ENCODE results near the gene NAA35.

Gene NAA35

DNA sequence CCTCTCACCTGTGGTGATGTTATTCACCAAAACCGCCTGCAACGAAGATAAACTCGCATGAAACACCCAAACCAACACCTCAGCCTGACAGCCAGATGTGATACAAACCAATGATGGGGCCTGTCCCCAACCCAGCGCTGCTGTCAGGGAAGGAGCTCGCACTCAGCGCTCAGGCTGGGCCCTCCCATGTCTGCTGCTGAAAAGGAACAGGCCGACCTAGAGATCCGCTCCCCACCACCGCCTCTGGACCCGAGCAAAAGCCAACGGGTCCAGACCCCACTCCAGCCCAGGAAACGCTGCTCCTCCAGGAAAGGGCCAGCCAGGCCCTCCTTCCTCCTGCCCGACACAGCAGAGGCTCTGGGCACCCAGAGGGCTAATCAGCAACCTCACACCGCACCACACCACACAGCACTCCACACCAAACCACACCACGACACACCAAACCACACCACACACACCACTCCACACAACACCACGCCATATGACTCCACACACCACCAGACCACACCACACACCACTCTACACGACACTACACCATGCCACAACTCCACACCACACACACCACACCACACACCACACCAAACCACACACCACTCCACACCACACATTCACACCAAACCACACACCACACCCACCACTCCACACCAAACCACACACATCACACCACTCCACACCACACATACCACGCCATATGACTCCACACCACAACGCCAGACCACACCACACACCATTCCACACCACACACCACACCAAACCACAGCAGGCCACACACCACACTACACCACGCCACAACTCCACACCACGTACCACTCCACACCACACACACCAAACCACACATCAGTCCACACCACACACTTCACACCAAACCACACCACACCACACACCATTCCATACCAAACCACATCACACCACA is 111.9 kb downstream of the NAA35 start:
- Histone ChIP-seq H3K36me3 (ENCODE audit: control insufficient read depth in 4 of 4, insufficient read depth in 4 of 4, low read length in 3 of 4) (peaks cover 0 to 5% (median 0%) of the 10 kb centered on the region in 4 experiments), H3K27ac (ENCODE audit: insufficient read depth in 1 of 2, low read depth in 1 of 2, low read length in 2 of 2, poor library complexity in 1 of 2, severe bottlenecking in 2 of 2) (no peak overlapping the region), H3K4me3 (ENCODE audit: control insufficient read depth in 1 of 7, extremely low read depth in 1 of 7, insufficient read depth in 4 of 7, low read depth in 2 of 7, low read length in 6 of 7) (no peak overlapping the region), H3K27me3 (replicated peaks in 2 of 5; ENCODE audit: control insufficient read depth in 4 of 5, insufficient read depth in 5 of 5, low read length in 4 of 5) (no peaks in the 10 kb centered on the region), H3K4me1 (ENCODE audit: control extremely low read depth in 1 of 4, control insufficient read depth in 4 of 4, insufficient read depth in 4 of 4, low read length in 3 of 4) (no peaks in the 10 kb centered on the region), H3K9me3 (ENCODE audit: control extremely low read depth in 1 of 5, control insufficient read depth in 4 of 5, insufficient read depth in 2 of 5, low read depth in 1 of 5, low read length in 4 of 5) (no peaks in the 10 kb centered on the region)
- CTCF ChIA-PET: no interaction called here
- POLR2A ChIA-PET: no interaction called here
- 94% methylated on average over 15 of the region's 21 CpGs for WGBS (ENCODE audit: insufficient coverage)
- no peak for DNase-seq

DNA sequence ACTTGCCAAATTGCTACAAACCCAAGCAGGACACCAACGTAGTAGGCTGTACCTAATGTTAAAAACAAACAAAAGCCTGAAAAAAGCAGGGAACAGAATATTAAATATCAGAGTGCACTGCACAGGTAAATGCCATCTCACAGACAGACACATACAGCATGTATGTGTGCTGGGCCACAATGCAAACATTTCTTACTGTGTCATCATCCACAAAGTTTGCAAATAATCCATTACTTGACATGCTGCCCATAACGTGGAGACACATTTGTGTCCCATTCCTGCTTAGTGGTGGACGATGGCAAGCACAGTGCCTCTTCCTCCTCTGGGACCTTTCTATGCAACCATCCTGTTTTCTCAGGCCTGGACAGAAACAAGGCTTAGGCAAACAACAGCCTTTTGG is 113.7 kb downstream of the NAA35 start:
- H3K36me3 ChIP-seq (ENCODE audit: control insufficient read depth in 4 of 4, insufficient read depth in 4 of 4, low read length in 3 of 4): peaks cover 0 to 5% (median 0%) of the 10 kb centered on the region in 4 experiments
- H3K4me1 ChIP-seq (ENCODE audit: control extremely low read depth in 1 of 4, control insufficient read depth in 4 of 4, insufficient read depth in 4 of 4, low read length in 3 of 4): no peaks in the 10 kb centered on the region
- 100% methylated on average over 2 of the region's 3 CpGs for WGBS (ENCODE audit: insufficient coverage)
- no peak overlapping the region for H3K27ac ChIP-seq (ENCODE audit: insufficient read depth in 1 of 2, low read depth in 1 of 2, low read length in 2 of 2, poor library complexity in 1 of 2, severe bottlenecking in 2 of 2)
- no peaks in the 10 kb centered on the region for H3K27me3 ChIP-seq (replicated peaks in 2 of 5; ENCODE audit: control insufficient read depth in 4 of 5, insufficient read depth in 5 of 5, low read length in 4 of 5)
- ChIA-PET POLR2A (no interaction called here), CTCF (interaction anchor here (0.7 kb wide), 1 partner anchor 10 kb away, joined by 3 read pairs; no protein-coding TSS in a partner anchor)
- H3K4me3 ChIP-seq (ENCODE audit: control insufficient read depth in 1 of 7, extremely low read depth in 1 of 7, insufficient read depth in 4 of 7, low read depth in 2 of 7, low read length in 6 of 7): no peak overlapping the region
- H3K9me3 ChIP-seq (ENCODE audit: control extremely low read depth in 1 of 5, control insufficient read depth in 4 of 5, insufficient read depth in 2 of 5, low read depth in 1 of 5, low read length in 4 of 5): no peaks in the 10 kb centered on the region
- no peak for DNase-seq

DNA sequence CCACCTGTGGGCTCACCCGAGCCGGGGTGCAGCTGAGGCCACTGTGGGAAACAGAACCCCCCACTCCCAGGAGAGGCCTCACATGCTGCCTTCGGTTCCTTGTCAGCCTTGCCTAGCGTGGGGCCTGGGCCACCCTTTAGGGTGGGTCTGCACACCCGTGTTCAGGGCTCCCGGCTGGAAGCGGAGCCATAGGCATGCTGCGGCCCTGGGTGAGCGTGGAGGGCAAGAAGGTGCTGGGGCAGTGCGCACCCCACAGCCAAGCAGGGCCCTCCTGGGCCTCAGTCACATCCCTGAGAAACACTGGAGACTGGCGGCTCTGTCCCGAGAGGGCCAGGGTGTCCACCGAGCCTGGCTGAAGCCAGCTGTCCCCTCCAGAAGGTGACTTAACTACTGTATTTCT is 116.5 kb downstream of the NAA35 start:
- peaks cover 0 to 5% (median 0%) of the 10 kb centered on the region in 4 experiments for H3K36me3 ChIP-seq (ENCODE audit: control insufficient read depth in 4 of 4, insufficient read depth in 4 of 4, low read length in 3 of 4)
- H3K9me3 ChIP-seq (ENCODE audit: control extremely low read depth in 1 of 5, control insufficient read depth in 4 of 5, insufficient read depth in 2 of 5, low read depth in 1 of 5, low read length in 4 of 5): no peaks in the 10 kb centered on the region
- no peak for DNase-seq
- ChIA-PET POLR2A (no interaction called here), CTCF (no interaction called here)
- WGBS (ENCODE audit: insufficient coverage): 97% methylated on average over 13 of the region's 13 CpGs
- no peaks in the 10 kb centered on the region for H3K4me1 ChIP-seq (ENCODE audit: control extremely low read depth in 1 of 4, control insufficient read depth in 4 of 4, insufficient read depth in 4 of 4, low read length in 3 of 4)
- no peaks in the 10 kb centered on the region for H3K27me3 ChIP-seq (replicated peaks in 2 of 5; ENCODE audit: control insufficient read depth in 4 of 5, insufficient read depth in 5 of 5, low read length in 4 of 5)
- no peak overlapping the region for H3K27ac ChIP-seq (ENCODE audit: insufficient read depth in 1 of 2, low read depth in 1 of 2, low read length in 2 of 2, poor library complexity in 1 of 2, severe bottlenecking in 2 of 2)
- no peak overlapping the region for H3K4me3 ChIP-seq (ENCODE audit: control insufficient read depth in 1 of 7, extremely low read depth in 1 of 7, insufficient read depth in 4 of 7, low read depth in 2 of 7, low read length in 6 of 7)

DNA sequence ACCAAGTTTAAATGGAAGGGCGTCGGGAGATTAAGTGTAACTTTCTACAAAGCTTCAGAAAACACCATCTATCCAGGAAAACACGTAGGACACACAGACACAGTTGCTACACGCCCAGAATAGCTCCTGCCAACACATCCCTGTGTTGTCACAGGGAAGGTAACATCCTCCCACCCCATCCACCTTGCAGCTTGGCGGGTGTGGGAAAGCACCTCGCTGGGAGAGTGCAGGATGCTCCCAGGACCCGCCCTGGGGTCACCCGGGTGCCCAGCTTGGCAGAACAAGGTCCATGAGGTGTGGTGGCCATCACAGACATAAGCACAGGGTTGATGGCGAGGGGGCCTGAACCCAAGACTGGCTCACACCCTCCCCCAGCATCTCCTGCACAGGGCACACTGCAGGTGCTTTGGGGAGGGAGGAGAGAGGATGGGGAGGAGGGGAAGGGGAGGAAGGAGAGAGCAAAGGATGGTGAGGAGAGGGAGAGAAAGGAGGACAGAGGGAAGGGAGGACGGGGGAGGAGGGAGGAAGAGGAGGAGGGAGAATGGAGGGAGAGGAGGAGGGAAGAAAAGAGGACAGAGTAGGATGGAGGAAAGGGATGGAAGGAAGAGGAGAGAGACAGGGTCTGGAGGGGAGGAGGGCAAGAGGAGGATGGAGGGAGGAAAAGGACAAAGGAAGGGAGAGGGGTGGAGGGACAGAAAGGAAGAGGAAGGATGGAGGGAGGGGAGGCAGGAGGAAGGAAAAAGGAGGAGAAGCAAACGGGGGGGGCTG is 121.2 kb downstream of the NAA35 start:
- no peak overlapping the region for H3K4me3 ChIP-seq (ENCODE audit: control insufficient read depth in 1 of 7, extremely low read depth in 1 of 7, insufficient read depth in 4 of 7, low read depth in 2 of 7, low read length in 6 of 7)
- ChIA-PET CTCF (no interaction called here), POLR2A (no interaction called here)
- 90% methylated on average over 10 of the region's 11 CpGs for WGBS (ENCODE audit: insufficient coverage)
- H3K27me3 ChIP-seq (replicated peaks in 2 of 5; ENCODE audit: control insufficient read depth in 4 of 5, insufficient read depth in 5 of 5, low read length in 4 of 5): no peaks in the 10 kb centered on the region
- no peak for DNase-seq
- no peaks in the 10 kb centered on the region for H3K9me3 ChIP-seq (ENCODE audit: control extremely low read depth in 1 of 5, control insufficient read depth in 4 of 5, insufficient read depth in 2 of 5, low read depth in 1 of 5, low read length in 4 of 5)
- H3K36me3 ChIP-seq (ENCODE audit: control insufficient read depth in 4 of 4, insufficient read depth in 4 of 4, low read length in 3 of 4): peaks cover 0 to under 1% (median 0%) of the 10 kb centered on the region in 4 experiments
- no peak overlapping the region for H3K27ac ChIP-seq (ENCODE audit: insufficient read depth in 1 of 2, low read depth in 1 of 2, low read length in 2 of 2, poor library complexity in 1 of 2, severe bottlenecking in 2 of 2)
- no peaks in the 10 kb centered on the region for H3K4me1 ChIP-seq (ENCODE audit: control extremely low read depth in 1 of 4, control insufficient read depth in 4 of 4, insufficient read depth in 4 of 4, low read length in 3 of 4)

DNA sequence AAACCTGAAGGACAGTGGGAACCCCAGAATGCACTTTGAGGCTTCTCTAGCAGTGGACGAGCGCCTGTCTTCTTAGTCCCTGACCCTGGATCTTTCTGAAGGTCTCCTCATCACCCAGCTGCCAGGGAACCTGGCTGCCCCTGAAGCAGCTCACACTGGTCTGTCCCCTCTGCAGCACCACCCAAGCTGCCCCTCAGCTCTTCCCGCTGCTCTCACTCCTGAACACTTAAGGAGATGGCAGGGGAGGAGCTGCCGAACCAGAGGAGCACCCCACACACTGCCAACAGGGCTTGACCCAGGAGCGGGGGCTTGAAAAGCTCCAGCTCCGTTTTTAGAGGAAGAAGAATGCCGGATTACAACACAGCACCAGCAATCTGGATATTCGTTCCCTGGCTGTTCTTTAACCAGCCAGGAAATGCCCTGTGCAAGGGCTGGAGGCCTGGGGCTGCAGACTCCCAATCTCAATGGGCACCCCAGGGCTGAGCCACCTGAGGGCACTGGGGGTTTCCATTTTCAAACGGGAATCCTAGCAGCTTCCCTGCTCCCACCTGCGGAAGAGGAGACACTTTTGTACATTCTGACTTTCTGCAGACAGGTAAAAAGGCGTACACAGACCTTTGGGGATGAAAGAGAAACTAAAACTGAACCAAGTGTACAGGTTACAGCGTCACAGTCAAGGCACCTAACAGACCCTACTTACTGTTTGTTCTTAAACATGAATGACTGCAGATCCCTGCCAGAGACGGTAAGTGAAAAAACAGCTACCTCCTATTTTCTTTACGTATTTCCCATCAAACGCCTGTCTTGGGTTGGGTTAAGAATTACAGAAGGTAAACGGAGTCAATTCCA is 122.1 kb downstream of the NAA35 start:
- POLR2A ChIA-PET: no interaction called here
- Histone ChIP-seq H3K27ac (ENCODE audit: insufficient read depth in 1 of 2, low read depth in 1 of 2, low read length in 2 of 2, poor library complexity in 1 of 2, severe bottlenecking in 2 of 2) (no peak overlapping the region), H3K4me3 (ENCODE audit: control insufficient read depth in 1 of 7, extremely low read depth in 1 of 7, insufficient read depth in 4 of 7, low read depth in 2 of 7, low read length in 6 of 7) (no peak overlapping the region), H3K27me3 (replicated peaks in 2 of 5; ENCODE audit: control insufficient read depth in 4 of 5, insufficient read depth in 5 of 5, low read length in 4 of 5) (no peaks in the 10 kb centered on the region), H3K9me3 (ENCODE audit: control extremely low read depth in 1 of 5, control insufficient read depth in 4 of 5, insufficient read depth in 2 of 5, low read depth in 1 of 5, low read length in 4 of 5) (no peaks in the 10 kb centered on the region), H3K36me3 (ENCODE audit: control insufficient read depth in 4 of 4, insufficient read depth in 4 of 4, low read length in 3 of 4) (peaks cover 0 to 4% (median 0%) of the 10 kb centered on the region in 4 experiments), H3K4me1 (ENCODE audit: control extremely low read depth in 1 of 4, control insufficient read depth in 4 of 4, insufficient read depth in 4 of 4, low read length in 3 of 4) (peaks cover 0 to 2% (median 0%) of the 10 kb centered on the region in 4 experiments)
- CTCF ChIA-PET: no interaction called here
- 95% methylated on average over 12 of the region's 16 CpGs for WGBS (ENCODE audit: insufficient coverage)
- no peak for DNase-seq

DNA sequence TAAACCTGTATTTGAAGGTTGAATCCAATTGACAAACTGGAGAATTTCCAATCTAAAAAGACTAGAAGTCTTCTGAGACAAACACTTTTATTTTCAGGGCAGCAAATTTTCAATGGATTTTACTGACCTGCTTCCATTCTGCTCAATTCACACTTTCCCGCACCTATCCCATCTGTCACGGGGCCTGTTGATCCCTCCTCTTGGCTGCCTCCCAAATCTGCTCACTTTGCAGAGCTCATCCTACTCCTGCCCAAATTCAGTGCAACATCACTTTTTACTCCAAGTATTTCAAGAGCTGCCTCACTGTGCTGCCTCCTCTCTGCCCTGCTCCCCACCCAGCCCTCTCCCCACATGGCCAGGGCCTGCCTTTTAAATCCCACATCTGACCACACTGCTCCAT is 123.3 kb downstream of the NAA35 start:
- ChIA-PET POLR2A (no interaction called here), CTCF (no interaction called here)
- Histone ChIP-seq H3K27ac (ENCODE audit: insufficient read depth in 1 of 2, low read depth in 1 of 2, low read length in 2 of 2, poor library complexity in 1 of 2, severe bottlenecking in 2 of 2) (no peak overlapping the region), H3K4me3 (ENCODE audit: control insufficient read depth in 1 of 7, extremely low read depth in 1 of 7, insufficient read depth in 4 of 7, low read depth in 2 of 7, low read length in 6 of 7) (no peak overlapping the region), H3K9me3 (ENCODE audit: control extremely low read depth in 1 of 5, control insufficient read depth in 4 of 5, insufficient read depth in 2 of 5, low read depth in 1 of 5, low read length in 4 of 5) (no peaks in the 10 kb centered on the region), H3K27me3 (replicated peaks in 2 of 5; ENCODE audit: control insufficient read depth in 4 of 5, insufficient read depth in 5 of 5, low read length in 4 of 5) (no peaks in the 10 kb centered on the region), H3K4me1 (ENCODE audit: control extremely low read depth in 1 of 4, control insufficient read depth in 4 of 4, insufficient read depth in 4 of 4, low read length in 3 of 4) (peaks cover 0 to 3% (median 0%) of the 10 kb centered on the region in 4 experiments), H3K36me3 (ENCODE audit: control insufficient read depth in 4 of 4, insufficient read depth in 4 of 4, low read length in 3 of 4) (peaks cover 0 to 4% (median 0%) of the 10 kb centered on the region in 4 experiments)
- 88% methylated on average over 2 of the region's 2 CpGs for WGBS (ENCODE audit: insufficient coverage)
- DNase-seq: no peak
